ENCODE results near the gene COL25A1.

COL25A1 gene

GRCh38 chr4:109243871-109244270, 58.6 kb downstream of the COL25A1 start:
- Histone ChIP-seq H3K27me3 (ENCODE audit: control insufficient read depth, insufficient read depth, low read length) (no peaks in the 10 kb centered on the region), H2AFZ (no peak overlapping the region), H3K36me3 (ENCODE audit: control insufficient read depth, insufficient read depth, low read length) (no peaks in the 10 kb centered on the region), H3K9me3 (ENCODE audit: control insufficient read depth, low read length) (no peaks in the 10 kb centered on the region), H3K79me2 (no peaks in the 10 kb centered on the region), H3K27ac (no peak overlapping the region), H3K9ac (no peak overlapping the region), H3K4me2 (ENCODE audit: low read length) (no peak overlapping the region), H3K4me3 (ENCODE audit: low read depth, low read length) (no peak overlapping the region), H3K4me1 (no peaks in the 10 kb centered on the region)
- no peak for TF ChIP-seq CTCF (IDR thresholded peaks at IDR 0.05)

GRCh38 chr4:109238746-109239145, 63.7 kb downstream of the COL25A1 start:
- no peak overlapping the region for H3K27ac ChIP-seq
- H2AFZ ChIP-seq = no peak overlapping the region
- no peaks in the 10 kb centered on the region for H3K9me3 ChIP-seq (ENCODE audit: control insufficient read depth, low read length)
- H3K4me1 ChIP-seq = no peaks in the 10 kb centered on the region
- no peak overlapping the region for H3K4me2 ChIP-seq (ENCODE audit: low read length)
- no peak overlapping the region for H3K9ac ChIP-seq
- no peaks in the 10 kb centered on the region for H3K36me3 ChIP-seq (ENCODE audit: control insufficient read depth, insufficient read depth, low read length)
- no peaks in the 10 kb centered on the region for H3K27me3 ChIP-seq (ENCODE audit: control insufficient read depth, insufficient read depth, low read length)
- no peaks in the 10 kb centered on the region for H3K79me2 ChIP-seq
- TF ChIP-seq CTCF (IDR thresholded peaks at IDR 0.05) = no peak
- no peak overlapping the region for H3K4me3 ChIP-seq (ENCODE audit: low read depth, low read length)

- H3K4me2 ChIP-seq (ENCODE audit: low read length) = no peak overlapping the region
- no peak overlapping the region for H2AFZ ChIP-seq
- H3K27me3 ChIP-seq (ENCODE audit: control insufficient read depth, insufficient read depth, low read length) = no peaks in the 10 kb centered on the region
- no peaks in the 10 kb centered on the region for H3K4me1 ChIP-seq
- no peaks in the 10 kb centered on the region for H3K79me2 ChIP-seq
- H3K4me3 ChIP-seq (ENCODE audit: low read depth, low read length) = no peak overlapping the region
- no peaks in the 10 kb centered on the region for H3K9me3 ChIP-seq (ENCODE audit: control insufficient read depth, low read length)
- no peak overlapping the region for H3K27ac ChIP-seq
- H3K9ac ChIP-seq = no peak overlapping the region
- TF ChIP-seq CTCF (IDR thresholded peaks at IDR 0.05) = no peak
- no peaks in the 10 kb centered on the region for H3K36me3 ChIP-seq (ENCODE audit: control insufficient read depth, insufficient read depth, low read length)
These were observed 66.8 kb downstream of the COL25A1 start for GRCh38 chr4:109235683-109236082.

- Histone ChIP-seq H3K4me3 (ENCODE audit: low read depth, low read length) (no peak overlapping the region), H3K9ac (no peak overlapping the region), H3K79me2 (no peaks in the 10 kb centered on the region), H3K27me3 (ENCODE audit: control insufficient read depth, insufficient read depth, low read length) (no peaks in the 10 kb centered on the region), H2AFZ (no peak overlapping the region), H3K4me1 (no peaks in the 10 kb centered on the region), H3K36me3 (ENCODE audit: control insufficient read depth, insufficient read depth, low read length) (no peaks in the 10 kb centered on the region), H3K27ac (no peak overlapping the region), H3K9me3 (ENCODE audit: control insufficient read depth, low read length) (no peaks in the 10 kb centered on the region), H3K4me2 (ENCODE audit: low read length) (no peak overlapping the region)
- TF ChIP-seq CTCF (IDR thresholded peaks at IDR 0.05) = no peak
These were observed 67.9 kb downstream of the COL25A1 start for GRCh38 chr4:109234596-109234995.

- H3K4me1 ChIP-seq = no peaks in the 10 kb centered on the region
- H2AFZ ChIP-seq = no peak overlapping the region
- no peak overlapping the region for H3K27ac ChIP-seq
- no peaks in the 10 kb centered on the region for H3K27me3 ChIP-seq (ENCODE audit: control insufficient read depth, insufficient read depth, low read length)
- H3K79me2 ChIP-seq = no peaks in the 10 kb centered on the region
- H3K4me3 ChIP-seq (ENCODE audit: low read depth, low read length) = no peak overlapping the region
- H3K9ac ChIP-seq = no peak overlapping the region
- H3K36me3 ChIP-seq (ENCODE audit: control insufficient read depth, insufficient read depth, low read length) = no peaks in the 10 kb centered on the region
- TF ChIP-seq CTCF (IDR thresholded peaks at IDR 0.05) = no peak
- H3K9me3 ChIP-seq (ENCODE audit: control insufficient read depth, low read length) = no peaks in the 10 kb centered on the region
- no peak overlapping the region for H3K4me2 ChIP-seq (ENCODE audit: low read length)
These were observed 68.9 kb downstream of the COL25A1 start for GRCh38 chr4:109233570-109233969.

Measured in parathyroid adenoma (tissue), 2 donors.